ENCODE measurements around the gene TCF12.

Gene TCF12

DNA sequence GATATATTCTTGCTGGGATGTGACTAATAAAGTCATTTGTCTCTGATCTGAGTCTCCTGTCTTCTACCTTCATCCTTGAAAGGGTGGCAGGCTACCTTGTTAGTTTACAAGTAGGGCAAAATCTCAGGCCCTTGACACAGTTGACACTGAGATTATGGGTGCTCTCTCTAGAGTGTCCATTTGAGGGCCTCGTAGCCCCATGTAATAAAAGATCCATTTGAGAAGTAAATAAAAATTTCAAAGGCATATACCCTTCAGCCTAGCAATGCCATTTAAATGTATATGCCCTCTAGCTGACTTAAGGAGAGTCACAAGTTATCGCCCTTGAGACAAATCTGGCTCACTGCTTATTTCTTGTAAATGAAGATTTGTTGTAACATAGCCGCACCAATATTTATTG is 98.6 kb downstream of the TCF12 start:
- no peak for DNase-seq (ENCODE audit: low read depth)

DNA sequence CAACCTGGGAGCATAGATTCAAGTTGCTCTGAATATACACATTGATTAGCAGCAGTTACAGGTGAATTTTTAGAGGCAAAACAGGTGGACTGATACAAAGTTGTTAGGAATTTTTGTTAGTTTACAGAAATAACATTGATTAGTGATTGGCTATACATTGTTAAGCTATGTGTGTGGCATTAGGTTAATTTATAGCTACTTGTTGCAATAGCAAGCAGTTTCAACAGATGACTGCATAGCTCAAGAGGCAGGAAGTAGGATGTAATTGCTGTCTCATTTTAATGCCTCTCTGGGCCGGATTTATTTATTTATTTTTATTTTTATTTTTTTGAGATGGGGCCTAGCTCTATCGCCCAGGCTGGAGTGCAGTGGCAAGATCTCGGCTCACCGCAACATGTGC is 99.7 kb downstream of the TCF12 start:
- DNase-seq (ENCODE audit: low read depth), result no peak

DNA sequence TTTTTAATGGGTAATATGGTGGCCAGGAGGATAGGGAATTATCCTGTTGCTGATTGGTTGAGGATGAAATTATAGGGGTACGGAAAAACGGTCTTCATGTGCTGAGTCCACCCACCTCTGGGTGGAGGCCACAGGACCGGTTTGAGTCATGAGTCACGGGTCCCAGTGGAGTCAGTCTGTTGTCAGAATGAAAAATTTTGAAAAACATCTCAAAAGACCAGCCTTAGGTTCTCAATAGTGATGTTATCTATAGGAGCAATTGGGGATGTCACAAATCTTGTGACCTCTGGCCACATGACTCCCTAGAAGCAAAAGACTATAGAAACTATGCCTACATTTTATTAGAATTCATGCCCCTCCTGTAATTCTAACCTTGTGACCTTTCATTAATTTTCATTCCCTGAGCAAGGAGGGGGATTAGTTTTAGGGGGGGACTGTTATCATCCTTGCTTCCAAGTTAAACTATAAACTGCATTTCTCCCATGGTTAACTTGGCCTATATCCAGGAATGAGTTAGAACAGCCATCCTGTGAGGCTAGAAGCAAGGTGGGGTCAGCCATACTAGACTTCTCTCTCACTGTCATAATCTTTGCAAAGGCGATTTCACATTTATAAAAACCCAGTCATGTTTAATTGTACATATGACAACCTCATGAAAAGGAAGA is 101.2 kb downstream of the TCF12 start:
- DNase-seq (ENCODE audit: low read depth), result no peak

DNA sequence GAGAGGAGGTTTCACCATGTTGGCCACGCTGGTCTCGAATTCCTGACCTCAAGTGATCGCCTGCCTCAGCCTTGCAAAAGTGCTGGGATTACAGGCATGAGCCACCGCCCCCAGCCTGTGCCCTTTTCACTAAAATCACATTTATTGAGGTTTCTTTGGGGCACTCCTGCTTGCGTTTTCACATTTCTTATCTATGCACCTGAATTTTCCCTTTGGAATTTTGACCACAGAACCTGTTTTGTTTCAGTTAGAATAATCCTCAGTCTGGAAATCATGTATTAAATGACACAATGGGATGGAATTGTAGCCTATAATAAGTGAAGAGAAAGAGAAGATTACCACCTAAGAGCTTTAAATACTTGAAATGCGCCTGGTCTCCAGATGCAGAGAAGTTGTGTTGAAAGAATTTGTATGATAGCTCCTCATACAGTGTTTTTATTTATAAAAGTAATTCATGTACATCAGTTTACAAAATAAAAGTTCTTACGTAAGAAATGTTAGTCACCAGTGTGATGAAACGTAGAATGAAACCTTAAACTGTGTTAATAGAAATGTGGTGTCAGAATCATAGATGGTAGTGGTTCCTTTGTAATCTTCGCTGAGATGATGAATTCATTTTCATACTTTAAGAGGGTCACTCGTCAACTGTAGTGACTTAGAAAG is 107.0 kb downstream of the TCF12 start:
- no peak for DNase-seq (ENCODE audit: low read depth)

DNA sequence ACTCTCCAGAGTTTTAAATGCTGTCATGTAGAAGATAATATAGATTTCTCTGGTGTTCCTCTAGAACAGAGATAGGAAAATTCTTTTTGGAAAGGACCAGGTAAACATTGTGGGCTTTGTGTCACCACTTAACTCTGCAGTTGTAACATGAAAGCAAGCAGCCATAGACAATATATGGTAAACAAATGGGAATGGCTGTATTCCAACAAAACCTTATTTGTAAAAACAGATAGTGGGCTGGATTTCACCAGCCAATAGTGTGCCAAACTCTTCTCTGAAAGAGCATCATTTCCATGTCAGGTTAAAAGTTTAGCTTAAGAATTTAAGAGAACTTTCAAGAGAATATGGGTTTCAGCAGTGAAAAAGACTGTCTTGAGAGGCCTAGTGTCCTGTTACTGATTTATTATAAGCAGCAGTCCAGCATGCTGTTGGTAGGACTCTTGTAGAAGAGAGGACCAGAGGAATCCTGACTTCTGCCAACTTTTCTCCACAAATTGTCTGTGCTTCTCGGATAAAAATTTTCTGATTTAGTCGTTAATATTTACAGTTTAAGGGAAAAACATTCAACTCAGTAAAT is 107.7 kb downstream of the TCF12 start:
- DNase-seq (ENCODE audit: low read depth), result no peak

DNA sequence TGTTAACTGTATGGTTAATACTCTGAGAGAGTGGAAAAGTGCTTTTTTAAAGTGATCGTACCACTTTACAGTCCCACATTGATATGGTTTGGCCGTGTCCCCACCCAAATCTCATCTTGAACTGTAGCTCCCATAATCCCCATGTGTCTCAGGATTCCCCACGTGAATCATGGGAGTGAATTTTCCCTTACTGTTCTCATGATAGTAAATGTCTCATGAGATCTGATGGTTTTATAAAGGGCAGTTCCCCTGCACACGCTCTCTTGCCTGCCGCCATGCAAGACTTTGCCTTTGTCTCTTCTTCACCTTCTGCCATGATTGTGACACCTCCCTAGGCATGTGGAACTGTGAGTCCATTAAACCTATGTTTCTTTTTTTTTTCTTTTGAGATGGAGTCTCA is 109.2 kb downstream of the TCF12 start:
- DNase-seq (ENCODE audit: low read depth), result no peak

DNA sequence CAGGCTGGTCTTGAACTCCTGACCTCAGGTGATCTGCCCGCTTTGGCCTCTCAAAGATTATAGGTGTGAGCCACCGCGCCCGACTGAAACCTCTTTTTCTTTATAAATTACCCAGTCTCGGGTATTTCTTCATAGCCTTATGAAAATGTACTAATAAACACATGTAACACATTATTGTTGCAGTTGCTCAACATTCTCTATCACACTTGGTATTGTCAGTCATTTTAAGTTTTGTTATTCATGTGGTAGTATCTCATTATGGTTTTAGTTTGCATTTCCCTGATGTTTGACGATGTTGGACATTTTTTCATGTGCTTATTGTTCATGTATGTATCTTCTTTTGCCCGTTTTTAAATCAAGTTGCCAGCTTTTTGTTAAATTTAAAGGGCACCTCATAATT is 109.7 kb downstream of the TCF12 start:
- DNase-seq (ENCODE audit: low read depth), result no peak

DNA sequence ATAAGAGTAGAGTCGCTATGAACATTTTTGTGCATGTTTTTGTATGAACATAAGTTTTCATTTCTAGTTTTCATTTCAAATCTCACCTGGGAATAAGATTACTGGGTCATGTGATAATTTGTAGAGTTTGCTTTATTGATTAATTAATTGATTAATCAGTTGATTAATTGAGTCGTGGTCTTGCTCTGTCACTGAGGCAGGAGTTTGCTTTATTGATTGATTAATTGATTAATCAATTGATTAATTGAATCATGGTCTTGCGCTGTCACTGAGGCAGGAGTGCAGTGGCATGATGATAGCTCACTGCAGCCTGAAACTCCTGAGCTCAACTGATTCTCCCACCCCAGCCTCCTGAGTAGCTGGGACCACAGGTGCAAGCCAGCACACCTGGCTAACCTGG is 111.6 kb downstream of the TCF12 start:
- DNase-seq (ENCODE audit: low read depth), result no peak

DNA sequence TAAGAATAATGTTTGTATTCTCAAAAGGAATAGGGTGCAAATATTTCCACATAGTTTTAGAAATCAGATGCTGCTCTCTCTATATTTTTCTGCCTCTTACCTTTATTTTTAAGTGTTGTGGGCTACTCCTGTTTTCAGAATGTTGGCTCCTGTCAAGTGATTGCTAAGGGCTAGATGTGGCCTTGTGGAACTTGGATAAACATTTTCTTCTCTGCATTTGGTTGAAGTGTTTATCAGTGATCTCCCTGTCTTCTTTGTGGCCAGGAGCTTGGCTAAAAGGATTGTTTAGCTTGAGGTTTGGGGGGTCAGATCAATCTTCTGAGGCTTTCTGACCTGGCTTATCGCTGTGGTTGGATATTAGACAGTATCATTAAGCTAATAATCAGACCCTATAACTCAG is 112.6 kb downstream of the TCF12 start:
- no peak for DNase-seq (ENCODE audit: low read depth)

DNA sequence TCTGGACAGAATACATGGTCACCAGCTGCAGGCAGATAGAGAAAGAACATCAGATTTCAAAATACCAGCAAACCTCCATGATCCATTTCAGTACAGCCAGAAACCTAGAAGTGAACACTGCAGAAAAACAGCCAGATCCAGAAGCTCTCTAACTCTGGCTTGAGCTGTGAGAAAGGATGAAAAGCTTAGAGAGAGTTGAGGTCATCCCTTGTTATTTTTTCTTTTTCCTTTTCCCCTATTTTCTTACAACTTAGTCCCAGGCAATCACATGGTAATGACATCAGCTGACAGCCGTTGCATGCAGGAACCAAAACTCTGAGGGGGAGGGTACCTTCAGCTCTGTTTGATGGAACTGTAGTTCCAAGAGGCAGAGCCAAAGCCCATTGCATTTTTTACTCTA is 113.2 kb downstream of the TCF12 start:
- no peak for DNase-seq (ENCODE audit: low read depth)

DNA sequence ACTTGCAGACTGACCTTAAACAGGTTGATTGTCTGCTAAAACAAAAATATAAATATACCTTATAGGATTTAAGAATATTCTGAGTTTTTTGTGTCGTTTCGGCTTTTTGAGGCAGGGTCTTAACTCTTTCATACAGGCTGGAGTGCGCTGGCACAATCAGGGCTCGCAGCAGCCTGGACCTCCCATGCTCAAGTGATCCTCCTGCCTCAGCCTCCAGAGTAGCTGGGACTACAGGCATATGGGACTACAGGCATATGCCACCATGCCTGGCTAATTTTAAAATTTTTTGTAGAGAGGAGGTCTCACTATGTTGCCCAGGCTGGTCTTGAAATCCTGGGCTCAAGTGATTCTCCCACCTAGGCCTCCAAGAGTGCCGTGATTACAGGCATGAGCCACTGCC is 113.9 kb downstream of the TCF12 start:
- no peak for DNase-seq (ENCODE audit: low read depth)

DNA sequence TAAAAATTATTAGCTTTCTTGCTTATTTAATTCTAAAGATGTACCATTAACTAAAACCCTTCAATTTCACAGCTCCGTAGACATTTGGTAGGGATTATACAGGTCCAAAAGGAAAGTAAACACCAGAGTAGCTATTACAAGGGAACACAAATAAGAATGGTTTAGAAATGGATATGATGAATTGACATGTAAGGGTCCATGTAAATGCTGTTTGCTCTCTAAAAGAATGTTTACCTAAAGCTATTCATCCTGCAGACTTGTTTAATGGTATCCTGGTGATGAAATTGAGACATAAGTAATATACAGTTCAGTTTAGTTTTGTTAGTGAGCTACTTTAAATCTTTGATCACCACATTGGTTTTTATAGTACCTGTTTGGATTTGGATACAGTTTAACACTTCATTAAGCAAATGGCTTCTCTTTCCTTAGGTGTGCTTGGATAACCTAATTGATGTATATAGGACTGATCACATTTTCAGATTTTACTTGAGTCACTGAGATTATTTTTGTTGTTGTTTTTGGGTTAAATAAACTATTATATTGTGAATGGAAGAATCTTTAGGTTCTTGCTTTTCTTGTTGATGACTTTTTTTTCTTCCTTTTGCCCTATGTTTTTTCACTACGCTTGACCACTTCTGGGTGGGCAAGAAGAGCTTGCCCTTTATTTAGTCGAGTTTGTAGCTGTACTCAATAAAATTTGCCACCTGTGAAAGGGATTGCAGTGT is 115.4 kb downstream of the TCF12 start:
- DNase-seq (ENCODE audit: low read depth), result no peak

DNA sequence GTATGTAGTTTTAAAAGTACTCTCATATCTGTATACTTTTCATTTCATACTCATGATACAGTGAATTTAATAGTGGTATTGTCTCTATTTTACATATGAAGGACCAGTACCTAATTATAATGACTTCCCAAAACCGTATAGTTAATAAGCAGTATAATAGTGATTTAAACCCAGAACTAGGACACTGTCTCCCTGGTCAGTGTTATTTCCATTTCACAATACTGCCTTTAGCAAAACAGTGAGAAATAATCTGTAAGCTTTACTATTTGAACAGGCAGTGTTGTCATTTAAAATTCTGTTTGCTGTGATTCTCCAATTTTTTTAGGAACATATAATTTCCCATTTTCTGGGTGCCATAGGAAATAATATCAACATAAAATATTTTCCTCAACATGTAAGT is 116.2 kb downstream of the TCF12 start:
- no peak for DNase-seq (ENCODE audit: low read depth)

DNA sequence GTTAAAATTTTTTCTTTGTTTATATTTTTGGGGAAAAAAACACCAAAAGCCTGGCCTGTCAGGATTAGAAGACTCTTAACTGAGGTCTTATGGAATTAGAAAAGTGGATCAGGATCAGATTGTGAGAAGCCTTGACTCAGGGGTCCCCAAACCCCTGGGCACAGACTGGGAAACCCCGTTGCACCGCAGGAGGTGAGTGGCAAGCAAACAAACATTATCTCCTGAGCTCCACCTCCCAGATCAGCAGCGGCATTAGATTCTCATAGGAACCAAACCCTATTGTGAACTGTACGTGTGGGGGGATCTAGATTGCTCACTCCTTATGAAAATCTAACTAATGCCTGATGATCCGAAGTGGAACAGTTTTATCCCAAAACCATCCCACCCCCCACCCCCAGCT is 117.2 kb downstream of the TCF12 start:
- no peak for DNase-seq (ENCODE audit: low read depth)

DNA sequence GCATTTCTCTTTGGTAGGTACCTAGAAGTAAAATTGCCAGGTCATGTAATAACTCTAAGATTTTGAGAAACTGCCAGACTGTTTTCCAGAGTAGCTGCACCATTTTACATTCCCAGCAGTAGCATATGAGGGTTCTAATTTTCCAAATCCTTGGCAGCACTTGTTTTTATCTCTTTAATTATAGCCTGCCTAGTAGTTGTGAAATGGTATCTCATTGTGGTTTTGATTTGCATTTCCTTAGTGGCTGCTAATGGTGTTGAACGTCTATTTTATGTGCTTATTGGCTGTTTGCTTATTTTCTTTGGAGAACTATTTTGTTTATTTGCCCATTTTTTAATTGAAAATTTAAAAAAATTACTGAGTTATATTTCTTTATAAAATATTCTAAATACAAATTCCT is 117.9 kb downstream of the TCF12 start:
- no peak for DNase-seq (ENCODE audit: low read depth)

DNA sequence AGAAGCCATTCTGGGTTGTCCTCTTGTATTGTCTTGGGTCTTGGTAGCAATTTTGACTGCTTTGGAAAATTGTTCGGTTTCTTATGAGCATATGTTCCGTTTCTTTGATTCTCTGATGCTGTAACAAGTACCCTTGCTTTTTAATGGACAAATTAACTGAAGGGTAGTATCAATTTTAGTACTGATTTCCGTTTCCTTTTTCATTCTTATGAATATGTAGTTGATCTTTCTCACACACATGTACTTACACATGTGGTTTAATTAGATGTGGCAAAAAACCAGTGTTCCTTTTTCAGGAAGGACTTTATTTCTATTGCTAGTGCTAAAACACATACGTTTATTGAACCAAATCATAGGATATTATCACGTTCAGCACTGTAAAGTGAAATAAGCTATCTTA is 119.1 kb downstream of the TCF12 start:
- no peak for DNase-seq (ENCODE audit: low read depth)

DNA sequence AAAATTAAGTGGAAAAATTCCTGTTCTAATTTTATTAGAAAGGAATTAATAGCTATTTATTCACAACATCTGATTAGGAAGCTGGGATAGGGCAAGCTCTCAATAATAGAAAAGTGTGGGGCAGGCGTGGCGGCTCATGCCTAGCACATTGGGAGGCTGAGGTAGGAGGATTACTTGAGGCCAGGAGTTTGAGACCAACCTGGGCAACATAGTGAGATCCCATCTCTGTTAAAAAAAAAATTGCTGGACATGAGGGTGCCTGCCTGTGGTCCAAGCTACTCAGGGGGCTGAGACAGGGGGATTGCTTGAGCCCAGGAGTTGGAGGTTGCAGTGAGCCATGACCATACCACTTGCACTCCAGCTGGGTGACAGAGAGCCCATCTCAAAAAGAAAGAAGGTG is 119.6 kb downstream of the TCF12 start:
- DNase-seq (ENCODE audit: low read depth), result no peak

DNA sequence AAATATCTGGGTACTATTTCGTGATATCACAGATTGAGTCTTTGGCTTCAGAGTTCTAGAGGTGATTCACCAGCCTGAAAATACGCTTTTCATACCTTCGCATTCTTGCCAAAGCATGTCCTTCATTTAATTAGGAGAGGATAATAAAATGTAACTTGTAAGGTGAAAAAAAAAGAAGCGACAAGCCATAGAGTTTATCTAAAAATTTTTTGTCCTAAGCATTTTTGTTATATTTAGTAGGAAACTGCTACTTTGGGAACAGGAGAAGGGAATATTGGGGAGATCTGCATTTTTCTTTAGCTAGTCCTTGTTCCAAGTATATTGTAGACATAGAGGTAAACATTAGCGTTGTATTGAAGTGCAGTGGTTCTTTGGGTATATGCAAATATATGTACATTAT is 120.1 kb downstream of the TCF12 start:
- no peak for DNase-seq (ENCODE audit: low read depth)

DNA sequence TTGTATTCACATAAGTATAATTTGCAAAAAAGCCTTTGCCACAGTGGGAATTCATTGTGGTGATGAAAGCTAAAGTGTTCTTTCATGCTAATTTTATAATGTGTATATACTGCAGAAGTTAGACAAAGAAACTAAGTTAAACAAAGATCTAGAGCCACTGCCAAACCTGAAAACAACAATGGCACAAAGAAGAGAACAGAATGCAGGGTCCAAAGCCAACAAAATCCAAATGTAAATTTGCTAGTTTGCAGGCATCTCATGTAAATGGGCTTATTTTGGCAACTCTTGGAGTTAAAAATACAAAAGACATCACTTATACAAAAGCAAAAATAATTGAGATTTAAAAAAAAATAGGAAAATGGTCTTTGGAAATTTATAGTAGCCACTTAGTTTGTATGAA is 123.0 kb downstream of the TCF12 start:
- DNase-seq (ENCODE audit: low read depth), result no peak

DNA sequence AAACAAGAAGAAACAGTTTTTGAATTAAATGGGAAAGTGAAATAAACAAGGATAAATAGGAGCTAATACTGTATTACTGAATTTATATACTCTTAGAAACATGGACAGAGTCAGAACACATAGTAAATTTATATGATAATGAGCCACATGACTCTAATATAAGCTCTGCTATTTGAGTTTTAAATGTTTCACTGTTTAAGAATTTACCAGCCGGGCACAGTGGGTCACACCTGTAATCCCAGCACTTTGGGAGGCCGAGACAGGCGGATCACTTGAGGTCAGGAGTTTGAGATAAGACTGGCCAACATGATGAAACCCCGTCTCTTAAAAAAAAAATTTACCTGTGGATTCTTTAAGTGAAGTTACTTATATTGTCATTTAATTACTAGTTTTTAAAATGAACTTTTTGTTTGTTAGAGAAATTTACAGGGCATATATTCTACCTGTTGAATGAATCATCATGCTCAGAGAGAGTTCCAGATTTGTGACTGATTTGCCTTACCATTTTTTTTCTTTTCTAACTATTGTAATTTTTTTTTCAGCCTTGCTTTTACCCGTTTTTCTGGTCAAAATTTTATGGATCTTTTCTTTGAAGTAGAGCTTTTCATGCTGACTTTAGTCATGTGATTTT is 125.7 kb downstream of the TCF12 start:
- no peak for DNase-seq (ENCODE audit: low read depth)

DNA sequence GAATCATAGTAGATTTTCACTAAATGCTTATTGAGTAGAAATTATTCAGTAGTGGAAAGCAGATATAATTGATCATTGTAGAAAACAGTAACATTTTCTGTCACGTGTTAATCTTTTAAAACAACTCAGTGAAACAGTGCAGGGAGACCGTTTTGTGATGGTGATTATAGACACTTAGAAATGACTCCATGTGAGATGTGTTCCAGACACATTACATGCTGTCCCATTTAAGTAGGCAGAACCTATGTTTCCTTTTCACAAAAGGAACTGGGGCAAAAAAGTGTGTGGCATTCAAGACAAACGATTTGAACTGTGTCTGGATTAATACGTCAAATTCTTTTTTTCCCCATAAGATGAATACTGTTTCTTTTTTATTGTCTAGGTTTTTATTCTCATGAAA is 126.5 kb downstream of the TCF12 start:
- no peak for DNase-seq (ENCODE audit: low read depth)

DNA sequence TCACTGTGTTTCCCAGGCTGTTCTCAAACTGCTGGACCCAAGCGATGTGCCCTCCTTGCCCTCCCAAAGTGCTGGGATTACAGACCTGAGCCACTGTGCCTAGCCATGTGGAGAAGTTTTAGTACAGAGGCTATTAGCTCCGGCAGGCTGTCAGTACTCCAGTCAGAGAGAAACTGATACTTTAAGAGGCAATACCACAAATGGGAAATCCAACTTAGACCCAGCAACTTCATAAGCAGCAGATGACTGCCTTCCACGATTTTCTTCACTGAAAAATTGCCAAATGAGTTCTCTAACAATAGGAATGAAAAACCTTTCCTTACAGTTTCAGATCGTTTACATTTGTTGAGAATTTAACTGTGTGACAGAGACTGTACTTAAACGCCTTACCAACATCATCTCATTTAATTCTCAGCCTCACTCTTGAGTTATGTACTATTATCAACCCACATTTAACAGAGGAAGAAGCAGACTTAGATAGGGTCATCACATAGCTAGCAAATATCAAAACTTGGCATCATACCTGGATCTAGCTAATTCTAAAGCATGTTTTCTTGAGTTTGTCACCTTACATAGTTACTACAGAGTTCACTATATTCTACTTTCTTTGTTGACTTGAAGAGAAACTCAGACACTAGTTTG is 127.4 kb downstream of the TCF12 start:
- no peak for DNase-seq (ENCODE audit: low read depth)
